A549 (cell line): Measurements from ENCODE around the gene RNF121.

Experiments used
- CHD2 ChIP-seq: fragments of 150-350 bp; IDR thresholded peaks from 2 replicates; pipeline ENCODE4 v1.6.1; 2014; ENCODE audit warnings: low read length; ENCODE audit not compliant: partially characterized antibody
- CTCF ChIP-seq: fragments of >200 bp; sonication (Bioruptor Twin); formaldehyde crosslinking; IDR thresholded peaks from 3 replicates; pipeline ENCODE4 v1.5.1; 2016
- JUN ChIP-seq, 2 experiments: fragments of >200 bp; sonication (Bioruptor Twin); formaldehyde crosslinking; IDR thresholded peaks; 2 replicates in 1 of 2; 3 replicates in 1 of 2; pipeline ENCODE4 v1.6.1; 2016 to 2017
- JUNB ChIP-seq: fragments of >200 bp; sonication (Bioruptor Twin); formaldehyde crosslinking; IDR thresholded peaks from 2 replicates; pipeline ENCODE4 v1.6.1; 2016
- KDM1A ChIP-seq: fragments of 200-600 bp; sonication (generic); IDR thresholded peaks from 2 replicates; pipeline ENCODE4 v1.6.1; 2016; ENCODE audit warnings: low read depth, mild to moderate bottlenecking
- MAX ChIP-seq: IDR thresholded peaks from 2 replicates; pipeline ENCODE4 v1.6.1; 2012
- MAZ ChIP-seq: fragments of 150-350 bp; IDR thresholded peaks from 2 replicates; pipeline ENCODE4 v1.6.1; 2014; ENCODE audit warnings: antibody characterized with exemption, low read depth, low read length, borderline replicate concordance
- MYC ChIP-seq: IDR thresholded peaks from 2 replicates; pipeline ENCODE4 v1.6.1; 2012; ENCODE audit warnings: mild to moderate bottlenecking, inconsistent platforms, low read length, improper control_type of control experiment, borderline replicate concordance
- PHF8 ChIP-seq: fragments of 200-600 bp; sonication (generic); IDR thresholded peaks from 2 replicates; pipeline ENCODE4 v1.6.1; 2016; ENCODE audit warnings: low read depth, mild to moderate bottlenecking, antibody characterized with exemption, moderate library complexity, borderline replicate concordance
- POLR2A ChIP-seq: IDR thresholded peaks from 2 replicates; pipeline ENCODE4 v1.6.1; 2012; ENCODE audit warnings: mild to moderate bottlenecking, low read length
- RAD21 ChIP-seq, 2 experiments: fragments of >200 bp in 1 of 2; sonication (Bioruptor Twin) in 1 of 2; formaldehyde crosslinking in 1 of 2; IDR thresholded peaks in 1 of 2; conservative IDR thresholded peaks in 1 of 2; 2 replicates in 1 of 2; 3 replicates in 1 of 2; pipeline ENCODE4 v1.6.1; 2012 to 2018; ENCODE audit warnings: inconsistent platforms in 1 of 2
- SMC3 ChIP-seq: fragments of >200 bp; sonication (Bioruptor Twin); formaldehyde crosslinking; IDR thresholded peaks from 3 replicates; pipeline ENCODE4 v1.6.1; 2018; ENCODE audit warnings: inconsistent platforms
- TP53 ChIP-seq: fragments of 250-450 bp; sonication (Bioruptor Pico); IDR thresholded peaks from 2 replicates; pipeline ENCODE4 v1.5.0; 2021; ENCODE audit warnings: mild to moderate bottlenecking, moderate library complexity

GRCh38 chr11:72010529-72011233 lies 81.8 kb downstream of the RNF121 start:
- TF ChIP-seq JUNB (no peak), MYC (no peak), POLR2A (no peak), PHF8 (no peak), CTCF (no peak), TP53 (CRISPR knock-in tag) (no peak), SMC3 (no peak), JUN (IDR thresholded peaks at IDR 0.05) (no peak), KDM1A (no peak), MAX (no peak), CHD2 (no peak), RAD21 (conservative IDR thresholded peaks at IDR 0.05 in 1 of 2, IDR thresholded peaks at IDR 0.05 in 1 of 2) (no peak), MAZ (no peak)
